A549 (cell line): Measurements from ENCODE around the gene BUD31. TPM values are rescaled to one million over a fixed set of nuclear protein-coding genes. Genes with fewer than 3 reads are reported as not detected.

Source experiments
- ATAC-seq, 2 experiments: fragments of 200-7000 bp in 1 of 2; fragments of >200 bp in 1 of 2; cut with Nextera tagmentation in 1 of 2; cut with Tn5 transposase in 1 of 2; 3 replicates each; pipeline versions ENCODE4 v1.8.0 to v1.9.1; 2018 to 2020; ENCODE audit warnings: mild to moderate bottlenecking in 1 of 2, moderate library complexity in 1 of 2
- CTCF ChIA-PET: fragments of 300-600 bp; sonication (Branson Sonifier 250); formaldehyde crosslinking; extraction: SDS; loops from one replicate; lab custom pipeline; 2021; ENCODE audit warnings: antibody characterized with exemption, inconsistent platforms; lab: Yijun Ruan, JAX
- POLR2A ChIA-PET: fragments of 350-600 bp; formaldehyde crosslinking; extraction: SDS; loops from one replicate; lab custom pipeline; 2021; ENCODE audit warnings: antibody characterized with exemption, inconsistent platforms; lab: Yijun Ruan, JAX
- DNase-seq, 2 experiments: peaks; one replicate each; pipeline versions ENCODE4 v3.0.0 to v3.0.0-alpha.2; 2011 to 2016; ENCODE audit warnings: low read depth in 1 of 2, low spot score in 1 of 2
- FAIRE-seq: peaks from 2 replicates; lab custom pipeline; 2011; peaks lifted over from hg19 to GRCh38; lab: Jason Lieb, UNC
- H3K27ac ChIP-seq, 2 experiments: fragments of >200 bp; sonication (Bioruptor Twin); formaldehyde crosslinking; 3 replicates each; pipeline ENCODE4 v1.5.1; 2016 to 2017
- H3K4me1 ChIP-seq: fragments of >200 bp; sonication (Bioruptor Twin); formaldehyde crosslinking; 3 replicates; pipeline ENCODE4 v1.6.1; 2016
- H3K4me2 ChIP-seq: fragments of >200 bp; sonication (Bioruptor Twin); formaldehyde crosslinking; 3 replicates; pipeline ENCODE4 v1.6.1; 2016
- H3K4me3 ChIP-seq: fragments of >200 bp; sonication (Bioruptor Twin); formaldehyde crosslinking; 3 replicates; pipeline ENCODE4 v1.5.1; 2016
- H3K9me3 ChIP-seq: fragments of >200 bp; sonication (Bioruptor Twin); formaldehyde crosslinking; 3 replicates; pipeline ENCODE4 v1.6.1; 2016
- ATOH8 ChIP-seq: fragments of 250-450 bp; sonication (Bioruptor Pico); IDR thresholded peaks from 2 replicates; pipeline ENCODE4 v1.5.0; 2020; ENCODE audit warnings: low read depth, mild to moderate bottlenecking, moderate library complexity
- BHLHE40 ChIP-seq: IDR thresholded peaks from 2 replicates; pipeline ENCODE4 v1.6.1; 2012; ENCODE audit warnings: low read depth, low read length, inconsistent platforms
- CBX8 ChIP-seq: fragments of 200-600 bp; sonication (generic); IDR thresholded peaks from 2 replicates; pipeline ENCODE4 v1.6.1; 2016
- CEBPB ChIP-seq, 2 experiments: fragments of >200 bp in 1 of 2; sonication (Bioruptor Twin) in 1 of 2; formaldehyde crosslinking in 1 of 2; IDR thresholded peaks; 2 replicates each; pipeline ENCODE4 v1.6.1; 2012 to 2016
- EHF ChIP-seq: fragments of 250-450 bp; sonication (Bioruptor Pico); IDR thresholded peaks from 2 replicates; pipeline ENCODE4 v1.5.0; 2020; ENCODE audit warnings: mild to moderate bottlenecking
- EHMT2 ChIP-seq: fragments of 200-600 bp; sonication (generic); IDR thresholded peaks from 2 replicates; pipeline ENCODE4 v1.6.1; 2016; ENCODE audit warnings: antibody characterized with exemption, low read depth, mild to moderate bottlenecking, moderate library complexity
- ESRRA ChIP-seq: fragments of 150-350 bp; IDR thresholded peaks from 2 replicates; pipeline ENCODE4 v1.6.1; 2014; ENCODE audit warnings: mild to moderate bottlenecking, low read length, borderline replicate concordance
- FOSL2 ChIP-seq, 2 experiments: fragments of 450-650 bp in 1 of 2; fragments of >200 bp in 1 of 2; sonication (Bioruptor Twin) in 1 of 2; formaldehyde crosslinking; IDR thresholded peaks; 2 replicates each; pipeline versions ENCODE4 v1.5.0 to v1.6.1; 2016 to 2020; ENCODE audit warnings: mild to moderate bottlenecking in 1 of 2, moderate library complexity in 1 of 2
- GATA3 ChIP-seq: IDR thresholded peaks from 2 replicates; pipeline ENCODE4 v1.6.1; 2012; ENCODE audit warnings: borderline replicate concordance
- HES2 ChIP-seq: fragments of >200 bp; sonication (Bioruptor Twin); formaldehyde crosslinking; IDR thresholded peaks from 2 replicates; pipeline ENCODE4 v1.6.1; 2016
- HOXA7 ChIP-seq: fragments of 250-450 bp; sonication (Bioruptor Pico); IDR thresholded peaks from 2 replicates; pipeline ENCODE4 v1.5.0; 2020; ENCODE audit warnings: mild to moderate bottlenecking, moderate library complexity
- HOXB13 ChIP-seq: fragments of 250-450 bp; sonication (Bioruptor Pico); IDR thresholded peaks from 2 replicates; pipeline ENCODE4 v1.5.0; 2020; ENCODE audit warnings: low read depth, mild to moderate bottlenecking, moderate library complexity
- HOXB5 ChIP-seq: fragments of 250-450 bp; sonication (Bioruptor Pico); IDR thresholded peaks from 2 replicates; pipeline ENCODE4 v1.5.0; 2020; ENCODE audit warnings: mild to moderate bottlenecking, moderate library complexity
- JUN ChIP-seq, 2 experiments: fragments of >200 bp; sonication (Bioruptor Twin); formaldehyde crosslinking; IDR thresholded peaks; 2 replicates in 1 of 2; 3 replicates in 1 of 2; pipeline ENCODE4 v1.6.1; 2016 to 2017
- KDM5A ChIP-seq: fragments of 200-600 bp; sonication (generic); IDR thresholded peaks from 2 replicates; pipeline ENCODE4 v1.6.1; 2016; ENCODE audit warnings: antibody characterized with exemption, mild to moderate bottlenecking
- MAZ ChIP-seq: fragments of 150-350 bp; IDR thresholded peaks from 2 replicates; pipeline ENCODE4 v1.6.1; 2014; ENCODE audit warnings: antibody characterized with exemption, low read depth, low read length, borderline replicate concordance
- MYC ChIP-seq: IDR thresholded peaks from 2 replicates; pipeline ENCODE4 v1.6.1; 2012; ENCODE audit warnings: mild to moderate bottlenecking, inconsistent platforms, low read length, improper control_type of control experiment, borderline replicate concordance
- NFE2L2 ChIP-seq: fragments of 150-350 bp; conservative IDR thresholded peaks from 2 replicates; pipeline ENCODE4 v1.6.1; 2014; ENCODE audit warnings: low read length
- NR3C1 ChIP-seq: fragments of >200 bp; sonication (Bioruptor Twin); formaldehyde crosslinking; IDR thresholded peaks from 3 replicates; pipeline ENCODE4 v1.6.1; 2017
- POLR2A ChIP-seq: IDR thresholded peaks from 2 replicates; pipeline ENCODE4 v1.6.1; 2012; ENCODE audit warnings: mild to moderate bottlenecking, low read length
- RARB ChIP-seq: fragments of 250-450 bp; sonication (Bioruptor Pico); IDR thresholded peaks from 2 replicates; pipeline ENCODE4 v1.8.0; 2021; ENCODE audit warnings: mild to moderate bottlenecking, moderate library complexity
- RFX5 ChIP-seq: fragments of 450-650 bp; IDR thresholded peaks from 2 replicates; pipeline ENCODE4 v1.7.1; 2014; ENCODE audit warnings: antibody characterized with exemption, mild to moderate bottlenecking, moderate library complexity
- RNF2 ChIP-seq: fragments of 200-600 bp; sonication (generic); IDR thresholded peaks from 2 replicates; pipeline ENCODE4 v1.6.1; 2016; ENCODE audit warnings: low read depth, mild to moderate bottlenecking, antibody characterized with exemption, moderate library complexity, borderline replicate concordance
- TFCP2L1 ChIP-seq: fragments of 250-450 bp; sonication (Bioruptor Pico); IDR thresholded peaks from 2 replicates; pipeline ENCODE4 v1.5.0; 2021; ENCODE audit warnings: mild to moderate bottlenecking
- ZFP36 ChIP-seq: fragments of 450-650 bp; IDR thresholded peaks from 2 replicates; pipeline ENCODE4 v1.6.1; 2014; ENCODE audit warnings: borderline replicate concordance; ENCODE audit not compliant: partially characterized antibody
- WGBS: methylation state at CpG from one replicate; pipeline ENCODE4 v1.1.6; 2017; ENCODE audit errors: missing lambda C conversion rate; 5-methylcytosine and 5-hydroxymethylcytosine counted together
- polyA plus RNA-seq, 4 experiments: library from polyadenylated mRNA; depleted of rRNA in 3 of 4; stranded (reverse); fragments of >200 nt; fragmentation: RNase III in 1 of 4; extraction: RNeasy Plus Mini Kit Qiagen cat#74134 plus additional on column Dnase treatment in 1 of 4; gene quantifications; 2 replicates in 3 of 4; 3 replicates in 1 of 4; pipeline ENCODE4 v1.2.3, GENCODE V29; 2011 to 2017
- TF ChIP-seq, protein P1 (sequence below): IDR thresholded peaks from 2 replicates; pipeline ENCODE4 v1.6.1; 2012

Gene BUD31
- polyA plus RNA-seq, 2 of the 4 experiments (the other 2 are of a cell fraction), result 96.5 to 105 TPM

- H3K4me3 ChIP-seq, result no peak overlapping the region
- 78% methylated on average over 16 of the region's 16 CpGs for WGBS
- peak overlapping the region; percentile 52 to 78; a peak in 4 of 6 replicates for H3K27ac ChIP-seq
- peak overlapping the region; percentile 60 for H3K4me2 ChIP-seq
- FAIRE-seq (no peak), ATAC-seq (peak; percentile 8; a peak in 4 of 6 replicates), DNase-seq (no peak)
- peaks cover 48% of the 10 kb centered on the region for H3K4me1 ChIP-seq
- H3K9me3 ChIP-seq, result no peaks in the 10 kb centered on the region
- CTCF ChIA-PET, result no interaction called here
- TF ChIP-seq HOXB13 (CRISPR knock-in tag) (no peak), CEBPB (IDR thresholded peaks at IDR 0.05) (no peak), RFX5 (no peak), FOSL2 (IDR thresholded peaks at IDR 0.05) (no peak), FOSL2 (CRISPR knock-in tag; IDR thresholded peaks at IDR 0.05) (no peak), JUN (IDR thresholded peaks at IDR 0.05) (no peak), ATOH8 (CRISPR knock-in tag) (no peak), ESRRA (no peak), ZFP36 (no peak), GATA3 (no peak), RNF2 (no peak), RARB (CRISPR knock-in tag) (no peak), NFE2L2 (no peak), KDM5A (no peak), HOXB5 (CRISPR knock-in tag) (no peak), HES2 (no peak), MAZ (no peak), HOXA7 (CRISPR knock-in tag) (no peak), EHMT2 (no peak)
- TF ChIP-seq, protein P1, sequence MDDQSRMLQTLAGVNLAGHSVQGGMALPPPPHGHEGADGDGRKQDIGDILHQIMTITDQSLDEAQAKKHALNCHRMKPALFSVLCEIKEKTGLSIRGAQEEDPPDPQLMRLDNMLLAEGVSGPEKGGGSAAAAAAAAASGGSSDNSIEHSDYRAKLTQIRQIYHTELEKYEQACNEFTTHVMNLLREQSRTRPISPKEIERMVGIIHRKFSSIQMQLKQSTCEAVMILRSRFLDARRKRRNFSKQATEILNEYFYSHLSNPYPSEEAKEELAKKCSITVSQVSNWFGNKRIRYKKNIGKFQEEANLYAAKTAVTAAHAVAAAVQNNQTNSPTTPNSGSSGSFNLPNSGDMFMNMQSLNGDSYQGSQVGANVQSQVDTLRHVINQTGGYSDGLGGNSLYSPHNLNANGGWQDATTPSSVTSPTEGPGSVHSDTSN, result no peak
- POLR2A ChIA-PET, result no interaction called here
These were observed 27.7 kb upstream of the BUD31 start for GRCh38 chr7:99380823-99381663.

GRCh38 chr7:99381664-99382075, 27.1 kb upstream of the BUD31 start:
- POLR2A ChIA-PET, result no interaction called here
- DNase-seq (no peak), FAIRE-seq (no peak), ATAC-seq (no peak)
- Histone ChIP-seq H3K9me3 (no peaks in the 10 kb centered on the region), H3K4me1 (peaks cover 42% of the 10 kb centered on the region), H3K27ac (peak overlapping the region in 1 of 2 experiments; percentile 3; a peak in 2 of 6 replicates), H3K4me2 (no peak overlapping the region), H3K4me3 (no peak overlapping the region)
- no peak for TF ChIP-seq CBX8
- CTCF ChIA-PET, result interaction anchor here (0.6 kb wide), 1 partner anchor 345 kb away, joined by 3 read pairs; no protein-coding TSS in a partner anchor
- WGBS, result 85% methylated on average over 5 of the region's 7 CpGs

- CTCF ChIA-PET, result interaction anchor here (1.7 kb wide), 1 partner anchor 17 kb away, joined by 5 read pairs; no protein-coding TSS in a partner anchor
These were observed 25.6 kb upstream of the BUD31 start for GRCh38 chr7:99383203-99383602.

More at GRCh38 chr7:99383203-99383602, 25.6 kb upstream of the BUD31 start:
- no peaks in the 10 kb centered on the region for H3K9me3 ChIP-seq
- no peak for DNase-seq
- no peak overlapping the region for H3K4me3 ChIP-seq
- peaks cover 36% of the 10 kb centered on the region for H3K4me1 ChIP-seq
- no peak overlapping the region for H3K27ac ChIP-seq
- POLR2A ChIA-PET, result no interaction called here
- no peak overlapping the region for H3K4me2 ChIP-seq
- WGBS, result 94% methylated on average over 10 of the region's 10 CpGs
- ATAC-seq, result no peak
- TF ChIP-seq NFE2L2 (no peak), POLR2A (no peak), EHF (CRISPR knock-in tag) (no peak), ATOH8 (CRISPR knock-in tag) (no peak), RARB (CRISPR knock-in tag) (no peak), NR3C1 (no peak), MYC (no peak), TFCP2L1 (CRISPR knock-in tag) (no peak), MAZ (no peak), FOSL2 (IDR thresholded peaks at IDR 0.05) (no peak), FOSL2 (CRISPR knock-in tag; IDR thresholded peaks at IDR 0.05) (no peak), BHLHE40 (no peak)
- FAIRE-seq, result no peak
